Measurements from ENCODE around the gene CENPB. TPM values are rescaled to one million over a fixed set of nuclear protein-coding genes. Genes with fewer than 3 reads are reported as not detected.
"Not testable (repeated sequence)": the region's sequence is repeated elsewhere in the genome, so short reads cannot be mapped to it uniquely, and the experiment has no call there.

Gene CENPB
- total RNA-seq, 1 experiment from 2014 or later = 13.0 TPM

DNA sequence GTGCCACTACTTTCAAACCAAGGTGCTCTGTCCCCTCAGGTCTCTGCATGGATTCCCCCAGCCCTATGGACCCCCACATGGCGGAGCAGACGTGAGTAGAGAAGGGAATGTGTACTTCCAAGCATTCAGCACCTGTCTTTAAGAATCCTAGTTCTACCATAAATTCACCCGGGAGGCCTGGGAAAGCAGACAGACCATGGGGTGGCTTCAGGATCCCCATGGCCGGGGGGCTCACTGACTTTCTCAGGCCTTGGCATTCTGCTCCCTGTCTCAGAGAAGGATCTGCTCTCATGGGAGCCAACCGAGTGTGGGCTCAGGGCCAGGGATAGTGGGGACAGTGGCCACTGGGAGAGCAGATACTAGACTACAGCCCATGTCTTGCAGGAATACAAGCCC lies 11.8 kb upstream of the CENPB start:
- Histone ChIP-seq H2AFZ (ENCODE audit: low read length) (no peak overlapping the region), H3K4me3 (ENCODE audit: low read length) (no peak overlapping the region), H3K27me3 (ENCODE audit: low read length) (no peaks in the 10 kb centered on the region), H3K36me3 (ENCODE audit: insufficient read depth, low read length) (peaks cover 4% of the 10 kb centered on the region; the same call in 1 of the 2 replicates), H3K27ac (ENCODE audit: low read length) (no peak overlapping the region), H3K9ac (ENCODE audit: low read length) (no peak overlapping the region), H3K79me2 (ENCODE audit: low read length) (peaks cover 13% of the 10 kb centered on the region), H3K9me3 (ENCODE audit: low read length) (no peaks in the 10 kb centered on the region), H3K9me2 (replicated peaks; ENCODE audit: insufficient read depth, low read length) (no peaks in the 10 kb centered on the region), H3K4me1 (ENCODE audit: low read length) (peaks cover 44% of the 10 kb centered on the region), H4K20me1 (ENCODE audit: insufficient read depth, low read depth, low read length) (no peaks in the 10 kb centered on the region), H3K4me2 (ENCODE audit: low read depth, low read length, poor library complexity, severe bottlenecking) (peak overlapping the region; percentile 89)
- DNase-seq = no peak

DNA sequence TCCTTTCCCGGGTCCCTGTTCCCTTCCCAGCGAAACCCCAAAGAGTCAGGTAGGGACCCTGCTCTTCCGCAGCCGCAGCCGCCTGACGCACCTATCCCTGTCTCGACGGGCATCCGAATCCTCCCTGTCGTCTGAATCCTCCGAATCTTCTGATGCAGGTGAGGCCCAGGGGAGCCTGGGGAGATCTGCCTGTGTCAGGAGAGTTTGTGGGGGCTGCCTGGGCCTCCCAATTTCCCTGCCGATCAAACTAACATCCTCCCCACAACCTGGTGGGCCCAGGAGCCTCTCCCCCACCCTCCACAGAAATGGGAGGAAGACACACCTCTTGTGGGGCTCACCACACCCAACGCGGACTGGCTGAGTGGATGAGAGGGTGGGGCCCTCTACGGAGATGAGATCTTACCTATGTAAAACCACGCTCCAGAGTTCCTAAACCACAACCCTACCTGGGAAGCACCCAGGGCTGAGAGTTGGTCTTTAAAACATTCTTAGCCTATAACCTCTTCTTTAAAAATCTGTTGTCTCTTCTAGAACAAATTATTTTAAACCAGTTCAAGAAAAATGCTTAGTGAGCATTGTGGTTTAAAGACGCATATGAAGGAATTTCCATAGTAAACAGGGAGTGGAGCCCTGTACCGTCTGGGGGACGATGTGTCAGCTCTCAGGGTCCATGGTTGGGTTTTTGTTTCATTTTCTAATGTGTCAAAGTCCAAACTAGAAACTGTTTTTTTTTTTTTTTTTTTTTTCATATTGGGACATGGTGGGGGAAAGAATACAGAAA lies 11.2 kb upstream of the CENPB start:
- Histone ChIP-seq H3K27me3 (ENCODE audit: low read length) (no peaks in the 10 kb centered on the region), H2AFZ (ENCODE audit: low read length) (no peak overlapping the region), H3K79me2 (ENCODE audit: low read length) (peaks cover 13% of the 10 kb centered on the region), H4K20me1 (ENCODE audit: insufficient read depth, low read depth, low read length) (no peaks in the 10 kb centered on the region), H3K27ac (ENCODE audit: low read length) (no peak overlapping the region), H3K4me3 (ENCODE audit: low read length) (peak overlapping the region; percentile 72; the same call in 1 of the 2 replicates), H3K4me2 (ENCODE audit: low read depth, low read length, poor library complexity, severe bottlenecking) (peak overlapping the region; percentile 89), H3K9ac (ENCODE audit: low read length) (peak overlapping the region; percentile 16; the same call in 1 of the 2 replicates), H3K9me2 (replicated peaks; ENCODE audit: insufficient read depth, low read length) (no peaks in the 10 kb centered on the region), H3K4me1 (ENCODE audit: low read length) (peaks cover 44% of the 10 kb centered on the region), H3K36me3 (ENCODE audit: insufficient read depth, low read length) (peaks cover 4% of the 10 kb centered on the region; the same call in 1 of the 2 replicates), H3K9me3 (ENCODE audit: low read length) (no peaks in the 10 kb centered on the region)
- DNase-seq = no peak

DNA sequence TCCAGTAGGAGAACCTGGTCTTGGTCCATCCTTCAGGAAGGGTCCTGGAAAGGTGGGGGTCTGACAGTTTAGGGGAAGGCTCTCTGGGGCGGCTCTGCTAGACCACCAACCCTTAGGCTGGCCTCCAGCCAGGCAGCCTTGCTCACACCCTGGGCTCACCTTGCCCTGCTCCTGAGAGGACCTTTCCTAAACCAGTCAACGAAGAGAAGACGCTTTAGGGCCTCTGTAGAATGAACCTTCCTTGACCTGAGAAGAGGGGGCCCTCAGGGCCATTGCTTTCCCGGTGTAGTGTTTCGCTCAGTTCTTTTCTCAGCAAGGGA lies 10.6 kb upstream of the CENPB start:
- H3K4me1 ChIP-seq (ENCODE audit: low read length) = peaks cover 44% of the 10 kb centered on the region
- peaks cover 4% of the 10 kb centered on the region; the same call in 1 of the 2 replicates for H3K36me3 ChIP-seq (ENCODE audit: insufficient read depth, low read length)
- DNase-seq = no peak
- no peak overlapping the region for H2AFZ ChIP-seq (ENCODE audit: low read length)
- H3K9me3 ChIP-seq (ENCODE audit: low read length) = no peaks in the 10 kb centered on the region
- peaks cover 13% of the 10 kb centered on the region for H3K79me2 ChIP-seq (ENCODE audit: low read length)
- no peaks in the 10 kb centered on the region for H3K27me3 ChIP-seq (ENCODE audit: low read length)
- peak overlapping the region; percentile 89 for H3K4me2 ChIP-seq (ENCODE audit: low read depth, low read length, poor library complexity, severe bottlenecking)
- H3K9me2 ChIP-seq (replicated peaks; ENCODE audit: insufficient read depth, low read length) = no peaks in the 10 kb centered on the region
- H3K27ac ChIP-seq (ENCODE audit: low read length) = no peak overlapping the region
- H4K20me1 ChIP-seq (ENCODE audit: insufficient read depth, low read depth, low read length) = no peaks in the 10 kb centered on the region
- peak overlapping the region; percentile 79 for H3K9ac ChIP-seq (ENCODE audit: low read length)
- peak overlapping the region; percentile 72 for H3K4me3 ChIP-seq (ENCODE audit: low read length)

DNA sequence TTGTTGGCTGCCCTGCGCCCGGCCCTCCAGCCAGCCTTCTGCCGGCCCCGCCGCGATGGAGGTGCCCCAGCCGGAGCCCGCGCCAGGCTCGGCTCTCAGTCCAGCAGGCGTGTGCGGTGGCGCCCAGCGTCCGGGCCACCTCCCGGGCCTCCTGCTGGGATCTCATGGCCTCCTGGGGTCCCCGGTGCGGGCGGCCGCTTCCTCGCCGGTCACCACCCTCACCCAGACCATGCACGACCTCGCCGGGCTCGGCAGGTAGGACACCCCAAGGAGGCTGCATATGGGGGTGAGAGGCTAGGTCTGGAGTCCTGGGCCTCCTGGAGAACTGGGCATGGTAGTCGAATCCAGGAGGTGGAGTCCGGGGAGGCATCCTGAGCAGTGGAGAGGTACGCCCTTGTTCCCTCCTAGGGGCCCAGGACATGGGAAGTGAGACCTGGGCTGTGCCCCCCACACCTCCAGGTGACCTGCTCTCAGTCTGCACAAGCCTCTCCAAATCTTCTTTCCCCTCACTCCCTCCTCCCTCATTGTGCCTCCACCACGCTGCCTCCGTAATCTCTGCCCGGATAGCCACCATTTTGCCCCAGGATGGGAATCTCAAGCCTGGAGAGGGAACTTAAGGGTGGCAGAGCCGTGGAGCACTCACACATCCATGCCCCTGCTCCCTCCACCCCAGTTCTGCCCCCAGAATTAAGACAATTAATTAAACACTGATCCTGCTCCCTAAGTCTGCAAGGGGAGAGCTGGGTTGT lies 10.1 kb upstream of the CENPB start:
- DNase-seq = peak; percentile 59
- Histone ChIP-seq H2AFZ (ENCODE audit: low read length) (no peak overlapping the region), H3K4me1 (ENCODE audit: low read length) (peaks cover 44% of the 10 kb centered on the region), H3K27me3 (ENCODE audit: low read length) (no peaks in the 10 kb centered on the region), H3K27ac (ENCODE audit: low read length) (no peak overlapping the region), H3K4me2 (ENCODE audit: low read depth, low read length, poor library complexity, severe bottlenecking) (peak overlapping the region; percentile 89), H3K36me3 (ENCODE audit: insufficient read depth, low read length) (peaks cover 4% of the 10 kb centered on the region; the same call in 1 of the 2 replicates), H3K4me3 (ENCODE audit: low read length) (peak overlapping the region; percentile 72), H4K20me1 (ENCODE audit: insufficient read depth, low read depth, low read length) (no peaks in the 10 kb centered on the region), H3K9me2 (replicated peaks; ENCODE audit: insufficient read depth, low read length) (no peaks in the 10 kb centered on the region), H3K79me2 (ENCODE audit: low read length) (peaks cover 13% of the 10 kb centered on the region), H3K9me3 (ENCODE audit: low read length) (no peaks in the 10 kb centered on the region), H3K9ac (ENCODE audit: low read length) (peak overlapping the region; percentile 79)

DNA sequence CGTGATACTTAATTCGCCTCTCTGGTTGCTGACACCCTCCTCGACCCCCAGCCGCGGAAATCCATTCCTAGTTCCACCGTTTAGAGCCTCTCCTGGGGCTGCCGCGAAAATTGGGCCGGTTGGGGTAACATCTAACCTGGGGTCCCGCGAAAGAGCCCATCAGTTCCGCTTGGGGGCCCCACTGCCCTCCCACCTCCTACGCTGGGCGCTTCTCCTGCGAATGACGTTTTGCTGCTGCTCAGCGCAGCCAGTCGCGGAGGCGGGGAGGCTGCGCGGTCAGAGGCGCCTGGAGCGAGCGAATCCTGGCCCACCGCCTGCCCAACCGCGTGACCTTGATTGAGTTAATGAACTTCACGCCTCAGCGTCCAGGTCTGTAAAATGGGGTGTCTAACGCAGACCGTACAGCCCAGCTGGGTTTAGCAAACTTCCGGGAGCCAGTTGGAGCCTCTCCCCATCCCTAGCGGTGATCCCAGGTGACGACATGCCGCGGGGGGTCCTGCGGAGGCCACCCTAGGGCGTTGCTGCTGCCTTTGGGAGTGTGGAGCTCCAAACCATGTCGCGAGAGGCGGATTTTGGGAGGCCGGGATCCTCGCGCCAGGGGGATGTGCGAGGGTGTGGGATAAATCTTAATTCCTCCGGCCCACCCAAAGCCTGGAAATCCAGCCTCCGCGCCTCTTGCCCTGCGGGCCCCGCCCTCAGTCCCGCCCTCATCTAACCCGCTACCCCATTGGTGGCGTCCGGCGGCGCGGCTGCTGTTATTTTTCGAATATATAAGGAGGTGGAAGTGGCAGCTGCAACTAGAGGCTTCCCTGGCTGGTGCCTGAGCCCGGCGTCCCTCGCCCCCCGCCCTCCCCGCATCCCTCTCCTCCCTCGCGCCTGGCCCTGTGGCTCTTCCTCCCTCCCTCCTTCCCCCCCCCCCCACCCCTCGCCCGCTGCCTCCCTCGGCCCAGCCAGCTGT lies 9.2 kb upstream of the CENPB start, which contains the start of gene CDC25B:
CDC25B (plus strand) TSS at position 800 of the 958 bp plus-strand sequence. CDS start 222 bp downstream, outside the sequence.
- peak; percentile 96 for DNase-seq
- Histone ChIP-seq H3K4me3 (ENCODE audit: low read length) (peak within 1 kb of the TSS; percentile 78), H3K27ac (ENCODE audit: low read length) (peak within 1 kb of the TSS; percentile 61), H3K9me2 (replicated peaks; ENCODE audit: insufficient read depth, low read length) (no peaks in the 10 kb centered on the region), H3K9ac (ENCODE audit: low read length) (peak within 1 kb of the TSS; percentile 81), H4K20me1 (ENCODE audit: insufficient read depth, low read depth, low read length) (no peaks in the 10 kb centered on the region), H3K9me3 (ENCODE audit: low read length) (no peaks in the 10 kb centered on the region), H2AFZ (ENCODE audit: low read length) (peak within 1 kb of the TSS; percentile 99), H3K27me3 (ENCODE audit: low read length) (no peaks in the 10 kb centered on the region), H3K4me1 (ENCODE audit: low read length) (peaks cover 44% of the 10 kb centered on the region), H3K36me3 (ENCODE audit: insufficient read depth, low read length) (no peaks in the 10 kb centered on the region), H3K79me2 (ENCODE audit: low read length) (peaks cover 13% of the 10 kb centered on the region), H3K4me2 (ENCODE audit: low read depth, low read length, poor library complexity, severe bottlenecking) (peak within 1 kb of the TSS; percentile 89)

DNA sequence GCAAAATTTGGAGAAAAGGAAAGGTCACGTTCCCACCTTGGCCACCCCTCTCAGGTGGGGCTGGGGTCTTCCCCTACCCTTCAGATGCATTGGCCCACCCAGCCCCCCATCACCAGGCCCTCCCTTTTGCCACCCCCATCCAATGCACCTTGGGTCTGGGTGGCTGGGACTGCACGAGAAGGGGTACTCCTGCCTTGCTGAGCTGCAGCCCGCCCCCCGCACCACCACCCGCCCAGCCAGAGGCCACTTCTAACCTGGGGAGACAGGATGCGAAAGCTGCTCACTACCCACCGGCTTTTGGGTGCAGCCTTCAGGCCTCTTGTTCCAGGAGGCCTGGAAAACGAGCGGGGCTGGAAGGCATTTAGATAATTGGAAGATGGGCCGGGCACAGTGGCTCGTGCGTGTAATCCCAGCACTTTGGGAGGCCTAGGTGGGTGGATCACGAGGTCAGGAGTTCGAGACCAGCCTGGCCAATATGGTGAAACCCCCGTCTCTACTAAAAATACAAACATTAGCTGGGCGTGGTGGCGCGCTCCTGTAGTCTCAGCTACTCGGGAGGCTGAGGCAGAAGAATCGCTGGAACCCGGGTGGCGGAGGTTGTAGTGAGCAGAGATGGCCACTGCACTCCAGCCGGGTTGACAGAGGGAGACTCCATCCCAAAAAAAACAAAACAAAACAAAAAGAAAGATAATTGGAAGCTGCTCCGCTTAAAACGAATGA lies 8.3 kb upstream of the CENPB start:
- H3K4me2 ChIP-seq (ENCODE audit: low read depth, low read length, poor library complexity, severe bottlenecking) = peak overlapping the region; percentile 86
- H3K9me3 ChIP-seq (ENCODE audit: low read length) = no peaks in the 10 kb centered on the region
- no peak overlapping the region for H3K27ac ChIP-seq (ENCODE audit: low read length)
- H4K20me1 ChIP-seq (ENCODE audit: insufficient read depth, low read depth, low read length) = no peaks in the 10 kb centered on the region
- no peaks in the 10 kb centered on the region for H3K36me3 ChIP-seq (ENCODE audit: insufficient read depth, low read length)
- H2AFZ ChIP-seq (ENCODE audit: low read length) = peak overlapping the region; percentile 99
- H3K9ac ChIP-seq (ENCODE audit: low read length) = peak overlapping the region; percentile 81
- DNase-seq = no peak
- H3K27me3 ChIP-seq (ENCODE audit: low read length) = no peaks in the 10 kb centered on the region
- peak overlapping the region; percentile 78 for H3K4me3 ChIP-seq (ENCODE audit: low read length)
- no peaks in the 10 kb centered on the region for H3K9me2 ChIP-seq (replicated peaks; ENCODE audit: insufficient read depth, low read length)
- peaks cover 13% of the 10 kb centered on the region for H3K79me2 ChIP-seq (ENCODE audit: low read length)
- peaks cover 38% of the 10 kb centered on the region for H3K4me1 ChIP-seq (ENCODE audit: low read length)

DNA sequence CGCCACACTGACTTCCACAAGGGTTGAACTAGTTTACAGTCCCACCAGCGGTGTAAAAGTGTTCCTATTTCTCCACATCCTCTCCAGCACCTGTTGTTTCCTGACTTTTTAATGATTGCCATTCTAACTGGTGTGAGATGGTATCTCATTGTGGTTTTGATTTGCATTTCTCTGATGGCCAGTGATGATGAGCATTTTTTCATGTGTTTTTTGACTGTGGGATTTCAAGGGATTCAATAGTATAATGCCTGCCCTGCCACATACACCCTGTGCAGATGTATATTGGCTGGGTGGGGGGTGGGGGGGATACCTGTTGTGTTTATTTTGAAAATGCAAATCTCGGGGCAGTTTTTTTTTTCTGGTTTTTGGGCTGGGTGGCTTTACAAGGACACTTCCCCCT lies 7.6 kb upstream of the CENPB start:
- H3K9ac ChIP-seq (ENCODE audit: low read length); DNase-seq; H3K36me3 ChIP-seq (ENCODE audit: insufficient read depth, low read length); H3K27me3 ChIP-seq (ENCODE audit: low read length); H3K4me2 ChIP-seq (ENCODE audit: low read depth, low read length, poor library complexity, severe bottlenecking); H3K9me2 ChIP-seq (replicated peaks; ENCODE audit: insufficient read depth, low read length); H3K27ac ChIP-seq (ENCODE audit: low read length); H3K4me3 ChIP-seq (ENCODE audit: low read length); H4K20me1 ChIP-seq (ENCODE audit: insufficient read depth, low read depth, low read length); H3K9me3 ChIP-seq (ENCODE audit: low read length); H2AFZ ChIP-seq (ENCODE audit: low read length): not testable (repeated sequence)
- peaks cover 31% of the 10 kb centered on the region for H3K4me1 ChIP-seq (ENCODE audit: low read length)
- H3K79me2 ChIP-seq (ENCODE audit: low read length) = peaks cover 13% of the 10 kb centered on the region

Data from Karpas-422 (cell line).